ENCODE data around the gene ADARB2. TPM values are rescaled to one million over a fixed set of nuclear protein-coding genes. Genes with fewer than 3 reads are reported as not detected.

Gene ADARB2
- total RNA-seq, 1 donor from 2014 or later: not detected

DNA sequence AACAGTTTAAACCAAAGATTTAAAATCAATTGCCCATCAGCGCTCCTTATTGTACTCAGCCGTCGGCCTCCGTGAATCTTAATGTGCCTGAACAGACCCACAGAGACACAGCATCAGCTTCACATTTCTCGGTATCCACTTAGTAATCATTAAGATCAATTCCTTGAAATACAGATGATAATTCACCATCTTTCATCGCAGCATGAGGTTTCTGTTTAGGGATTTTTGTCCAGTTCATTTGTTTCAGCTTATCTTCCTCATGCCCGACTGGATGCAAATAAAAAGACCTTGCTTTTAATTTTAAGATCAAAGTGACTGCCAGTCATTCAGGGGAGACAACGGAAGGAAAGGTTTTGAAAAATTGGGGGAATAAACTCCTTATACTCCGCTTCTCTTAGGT is 473.3 kb downstream of the ADARB2 start:
- no peak overlapping the region for H3K4me3 ChIP-seq
- intact Hi-C loops (cut with DNase I): no loop called here
- no peaks in the 10 kb centered on the region for H3K9me3 ChIP-seq
- H3K27ac ChIP-seq: no peak overlapping the region
- no peak for TF ChIP-seq CTCF (IDR thresholded peaks at IDR 0.05)
- no peak for DNase-seq (ENCODE audit: low spot score in 2 of 2)
- H3K27me3 ChIP-seq: no peaks in the 10 kb centered on the region
- no peaks in the 10 kb centered on the region for H3K36me3 ChIP-seq
- H3K4me1 ChIP-seq: no peaks in the 10 kb centered on the region

- intact Hi-C loops (cut with DNase I): no loop called here
- no peak for TF ChIP-seq CTCF (IDR thresholded peaks at IDR 0.05)
These were observed 480.1 kb downstream of the ADARB2 start for GRCh38 chr10:1257274-1257673.

DNA sequence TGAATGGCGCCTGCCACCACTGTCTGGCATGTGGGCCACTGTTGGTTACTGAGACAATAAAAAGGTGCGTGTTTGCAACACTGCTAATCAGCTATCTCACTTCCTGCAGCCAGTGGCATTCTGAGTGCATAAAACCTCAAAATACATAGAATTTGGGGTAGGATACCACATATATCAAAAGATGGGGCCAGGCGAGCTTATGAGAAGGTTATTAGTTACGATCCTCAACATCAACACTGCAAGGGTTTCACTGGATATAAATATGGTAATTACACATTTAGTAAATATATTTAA is 480.9 kb downstream of the ADARB2 start:
- no peak overlapping the region for H3K27ac ChIP-seq
- no peak overlapping the region for H3K4me3 ChIP-seq
- intact Hi-C loops (cut with DNase I): no loop called here
- no peaks in the 10 kb centered on the region for H3K27me3 ChIP-seq
- no peaks in the 10 kb centered on the region for H3K36me3 ChIP-seq
- H3K4me1 ChIP-seq: no peaks in the 10 kb centered on the region
- TF ChIP-seq CTCF (IDR thresholded peaks at IDR 0.05): no peak
- no peaks in the 10 kb centered on the region for H3K9me3 ChIP-seq
- no peak for DNase-seq (ENCODE audit: low spot score in 2 of 2)

More at GRCh38 chr10:1257274-1257673, 480.1 kb downstream of the ADARB2 start:
- Histone ChIP-seq H3K27ac (no peak overlapping the region), H3K9me3 (no peaks in the 10 kb centered on the region), H3K4me1 (no peaks in the 10 kb centered on the region), H3K4me3 (no peak overlapping the region), H3K27me3 (no peaks in the 10 kb centered on the region), H3K36me3 (no peaks in the 10 kb centered on the region)
- DNase-seq (ENCODE audit: low spot score in 2 of 2): no peak

- Histone ChIP-seq H3K4me3 (no peak overlapping the region), H3K36me3 (no peaks in the 10 kb centered on the region), H3K27ac (no peak overlapping the region), H3K9me3 (no peaks in the 10 kb centered on the region), H3K27me3 (no peaks in the 10 kb centered on the region), H3K4me1 (no peaks in the 10 kb centered on the region)
- no peak for DNase-seq (ENCODE audit: low spot score in 2 of 2)
- intact Hi-C loops (cut with DNase I): no loop called here
- TF ChIP-seq CTCF (IDR thresholded peaks at IDR 0.05): no peak
These were observed 481.5 kb downstream of the ADARB2 start for GRCh38 chr10:1255600-1256431.

GRCh38 chr10:1255118-1255517 is 482.2 kb downstream of the ADARB2 start:
- Histone ChIP-seq H3K27me3 (no peaks in the 10 kb centered on the region), H3K4me3 (no peak overlapping the region), H3K36me3 (no peaks in the 10 kb centered on the region), H3K9me3 (no peaks in the 10 kb centered on the region), H3K4me1 (no peaks in the 10 kb centered on the region), H3K27ac (no peak overlapping the region)
- intact Hi-C loops (cut with DNase I): no loop called here
- no peak for DNase-seq (ENCODE audit: low spot score in 2 of 2)
- TF ChIP-seq CTCF (IDR thresholded peaks at IDR 0.05): no peak

Measured in ascending aorta (tissue), 2 donors.